Type B pancreatic cell (in vitro differentiated cells): ENCODE results near the gene ABHD3. TPM values are rescaled to one million over a fixed set of nuclear protein-coding genes. Genes with fewer than 3 reads are reported as not detected.

Experiments
- DNase-seq: peaks from one replicate; pipeline ENCODE4 v3.0.0; 2021; ENCODE audit warnings: mixed read lengths; ENCODE audit not compliant: unreplicated experiment; ENCODE audit errors: extremely low spot score
- H3K27ac Mint-ChIP-seq: 2 replicates; pipeline ENCODE4 v1.8.0; 2021; ENCODE audit warnings: mild to moderate bottlenecking, mixed read lengths
- H3K27me3 Mint-ChIP-seq: 2 replicates; pipeline ENCODE4 v1.8.0; 2021; ENCODE audit warnings: mixed read lengths
- H3K36me3 Mint-ChIP-seq: 2 replicates; pipeline ENCODE4 v1.8.0; 2021; ENCODE audit warnings: mixed read lengths
- H3K4me1 Mint-ChIP-seq: one replicate; pipeline ENCODE4 v1.8.0; 2021; ENCODE audit warnings: mixed read lengths; ENCODE audit not compliant: unreplicated experiment
- H3K4me3 Mint-ChIP-seq: 2 replicates; pipeline ENCODE4 v1.8.0; 2021; ENCODE audit warnings: mild to moderate bottlenecking, mixed read lengths
- H3K9me3 Mint-ChIP-seq: 2 replicates; pipeline ENCODE4 v1.8.0; 2021; ENCODE audit warnings: mixed read lengths
- CTCF ChIP-seq: fragments of 200-600 bp; sonication (generic); conservative IDR thresholded peaks from 2 replicates; pipeline ENCODE4 v1.5.0; 2021; ENCODE audit warnings: antibody characterized with exemption, mild to moderate bottlenecking
- microRNA-seq: library from miRNA; unstranded; fragments of <30 nt; microRNA quantifications from one replicate; pipeline ENCODE4, GENCODE V29; 2020
- total RNA-seq: library from RNA; stranded (reverse); gene quantifications from 2 replicates; pipeline ENCODE4 v1.2.1, GENCODE V29; 2021; ENCODE audit warnings: low replicate concordance

The ABHD3 gene
- total RNA-seq, 1 donor from 2014 or later = 23.2 TPM

- Mint-ChIP-seq H3K36me3 (no peaks in the 10 kb centered on the region), H3K27me3 (no peaks in the 10 kb centered on the region), H3K9me3 (no peaks in the 10 kb centered on the region), H3K4me1 (peaks cover 6% of the 10 kb centered on the region), H3K4me3 (no peak overlapping the region), H3K27ac (peak overlapping the region; percentile 69)
- no peak for DNase-seq
- TF ChIP-seq CTCF = no peak
Observed at GRCh38 chr18:21605213-21605612, 99.4 kb downstream of the ABHD3 start.

- H3K36me3 Mint-ChIP-seq = no peaks in the 10 kb centered on the region
- H3K27me3 Mint-ChIP-seq = no peaks in the 10 kb centered on the region
- H3K4me3 Mint-ChIP-seq = no peak overlapping the region
- no peak for DNase-seq
- no peak for TF ChIP-seq CTCF
- no peaks in the 10 kb centered on the region for H3K9me3 Mint-ChIP-seq
- peak overlapping the region; percentile 69 for H3K27ac Mint-ChIP-seq
- H3K4me1 Mint-ChIP-seq = peaks cover 8% of the 10 kb centered on the region
Observed at GRCh38 chr18:21604671-21605070, 99.9 kb downstream of the ABHD3 start.

DNA sequence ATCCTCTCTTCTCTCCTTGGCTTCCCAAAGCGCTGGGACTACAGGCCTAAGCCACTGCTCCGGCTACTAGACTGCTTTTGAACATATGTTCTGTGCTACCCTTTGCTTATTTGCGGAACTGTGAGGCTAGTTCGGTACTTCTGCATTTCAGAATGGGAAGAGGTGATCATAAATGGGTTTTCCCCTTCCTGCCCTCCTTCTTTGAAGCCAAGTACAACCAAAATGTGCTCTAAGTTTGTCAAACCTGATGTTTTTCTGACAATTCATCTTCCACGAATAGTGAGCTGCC, 102.3 kb downstream of the ABHD3 start:
- no peaks in the 10 kb centered on the region for H3K9me3 Mint-ChIP-seq
- H3K27me3 Mint-ChIP-seq = no peaks in the 10 kb centered on the region
- H3K27ac Mint-ChIP-seq = peak overlapping the region; percentile 36
- DNase-seq = no peak
- H3K4me1 Mint-ChIP-seq = peaks cover 17% of the 10 kb centered on the region
- no peak for TF ChIP-seq CTCF
- H3K36me3 Mint-ChIP-seq = no peaks in the 10 kb centered on the region
- peak overlapping the region; percentile 69 for H3K4me3 Mint-ChIP-seq

Small RNA genes lying within 50 kb of the gene (microRNA-seq; reads per million reads assigned to microRNA genes)
- not detected for gene MIR320C1

Other genes starting within 250 kb of the ABHD3 start
- gene ESCO1, start 104.1 kb downstream of the ABHD3 start, total RNA-seq = 15.3 and 16.4 TPM in 2 replicates
- gene SNRPD1, start 92.5 kb downstream of the ABHD3 start, total RNA-seq = 66.4 and 83.1 TPM in 2 replicates
- 43.4 and 65.7 TPM in 2 replicates for gene MIB1, start 36.0 kb upstream of the ABHD3 start, total RNA-seq